GM21528 (cell line): ENCODE results near the gene ZNF710.
A peak's percentile ranks its signal among the peaks of the same experiment; 100 is the strongest.

Experiments
- ATAC-seq: cut with Tn5 transposase; IDR thresholded peaks from one replicate; pipeline ENCODE4 v1.9.1; 2021; ENCODE audit warnings: mild to moderate bottlenecking, moderate library complexity; ENCODE audit not compliant: unreplicated experiment, low FRiP score

Gene ZNF710

GRCh38 chr15:90075420-90076289 lies 74.5 kb downstream of the ZNF710 start:
- ATAC-seq, result no peak

DNA sequence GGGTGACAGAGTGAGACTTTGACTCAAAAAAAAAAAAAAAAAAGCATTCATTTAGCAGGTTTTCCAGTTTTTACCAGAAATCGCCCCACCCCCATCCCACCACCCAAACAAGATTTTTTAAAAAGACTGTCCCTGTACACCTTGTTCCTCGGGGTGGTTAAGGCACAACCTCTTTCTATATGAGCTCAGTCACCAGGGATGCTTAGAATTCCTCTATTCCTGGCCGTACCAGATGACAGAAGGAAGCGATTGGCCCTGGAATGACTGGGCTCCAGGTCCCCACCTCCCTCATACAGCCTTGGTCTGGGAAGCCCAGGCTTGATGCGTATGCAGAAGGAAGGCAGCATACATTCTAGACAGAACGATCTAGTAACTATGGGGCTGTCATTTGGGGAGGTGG lies 75.6 kb downstream of the ZNF710 start:
- no peak for ATAC-seq

GRCh38 chr15:90078965-90079364 lies 77.8 kb downstream of the ZNF710 start:
- no peak for ATAC-seq

- no peak for ATAC-seq
Observed at GRCh38 chr15:90079619-90080457, 78.7 kb downstream of the ZNF710 start.

- ATAC-seq, result no peak
Observed at GRCh38 chr15:90080458-90080755, 79.3 kb downstream of the ZNF710 start.

DNA sequence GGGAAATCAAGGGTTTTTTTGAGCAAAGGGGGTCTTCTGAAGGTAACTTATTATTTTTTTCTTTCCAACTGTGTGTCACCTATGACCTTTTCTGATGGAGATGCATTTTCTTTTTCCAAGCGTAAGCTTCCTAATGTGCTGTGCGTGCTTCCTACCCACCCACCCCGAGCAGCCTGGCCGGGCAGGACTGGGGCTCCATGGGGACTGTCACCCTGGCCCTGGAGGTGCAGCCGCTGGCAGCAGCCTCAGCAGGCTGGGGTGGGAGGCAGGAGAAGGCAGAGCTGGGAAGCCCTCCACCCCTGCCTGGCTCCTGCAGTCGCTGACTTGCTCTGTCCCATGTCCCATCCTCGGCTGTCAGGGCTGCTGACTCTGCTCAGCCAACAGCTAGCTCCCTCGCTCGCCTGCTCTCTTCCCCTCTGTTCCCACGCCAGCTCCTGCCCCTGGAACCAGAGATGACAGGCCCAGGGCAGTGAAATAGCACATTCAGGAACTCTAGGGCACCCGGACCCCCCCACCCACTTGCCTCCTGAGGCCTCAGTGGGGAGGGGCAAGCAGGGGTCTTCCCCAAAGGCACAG lies 79.8 kb downstream of the ZNF710 start:
- ATAC-seq, result no peak

GRCh38 chr15:90082140-90082715 lies 81.1 kb downstream of the ZNF710 start:
- no peak for ATAC-seq

DNA sequence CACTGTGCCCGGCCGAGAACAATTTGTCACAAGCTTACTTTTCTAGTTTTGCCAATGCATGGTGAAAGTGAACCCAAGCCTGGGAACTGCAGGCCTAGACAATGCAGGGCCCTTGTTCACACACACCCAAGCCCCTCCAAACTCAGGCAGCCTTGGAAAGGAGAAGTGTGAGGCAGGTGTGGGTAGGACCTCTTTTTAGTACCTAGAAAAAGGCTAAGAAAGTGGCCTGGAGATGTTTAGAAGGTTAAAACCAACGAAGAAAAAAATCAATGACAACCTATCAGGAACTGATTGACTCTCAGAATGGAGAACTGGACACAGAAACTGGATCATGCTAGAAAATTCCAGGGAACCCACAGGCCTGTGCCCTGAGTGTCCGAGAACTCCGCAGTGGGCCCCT lies 82.3 kb downstream of the ZNF710 start:
- no peak for ATAC-seq

DNA sequence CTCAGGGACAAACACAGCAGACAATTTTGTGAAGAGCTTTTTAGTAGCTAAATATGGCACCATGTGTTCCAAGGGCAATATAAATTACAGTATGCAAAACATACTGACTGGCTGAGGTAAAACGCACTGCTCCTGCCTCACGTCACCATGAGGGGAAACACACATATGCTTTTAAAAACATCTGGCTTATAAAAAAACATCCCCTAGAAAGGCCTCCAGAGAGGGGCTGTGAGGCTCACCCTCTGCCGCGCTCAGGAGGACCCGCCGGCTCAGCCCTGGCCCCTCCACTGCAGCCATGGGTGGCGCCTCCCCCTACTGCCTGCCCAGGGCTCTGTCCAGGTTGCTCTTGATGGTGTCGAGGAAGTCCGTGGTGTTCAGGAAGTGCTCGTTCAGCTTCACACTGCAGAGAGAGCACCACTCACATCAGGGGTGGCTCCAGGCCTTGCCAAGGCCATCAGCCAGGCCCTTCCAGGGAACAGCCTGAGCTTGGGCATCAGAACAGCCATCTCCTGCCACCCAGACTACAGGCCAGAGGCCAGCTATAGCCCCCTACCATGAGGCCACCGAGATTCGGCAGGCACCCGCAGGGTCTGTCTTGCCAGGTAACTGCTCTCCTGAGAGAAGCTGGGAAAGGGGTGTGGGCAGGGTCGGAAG lies 83.0 kb downstream of the ZNF710 start:
- no peak for ATAC-seq

DNA sequence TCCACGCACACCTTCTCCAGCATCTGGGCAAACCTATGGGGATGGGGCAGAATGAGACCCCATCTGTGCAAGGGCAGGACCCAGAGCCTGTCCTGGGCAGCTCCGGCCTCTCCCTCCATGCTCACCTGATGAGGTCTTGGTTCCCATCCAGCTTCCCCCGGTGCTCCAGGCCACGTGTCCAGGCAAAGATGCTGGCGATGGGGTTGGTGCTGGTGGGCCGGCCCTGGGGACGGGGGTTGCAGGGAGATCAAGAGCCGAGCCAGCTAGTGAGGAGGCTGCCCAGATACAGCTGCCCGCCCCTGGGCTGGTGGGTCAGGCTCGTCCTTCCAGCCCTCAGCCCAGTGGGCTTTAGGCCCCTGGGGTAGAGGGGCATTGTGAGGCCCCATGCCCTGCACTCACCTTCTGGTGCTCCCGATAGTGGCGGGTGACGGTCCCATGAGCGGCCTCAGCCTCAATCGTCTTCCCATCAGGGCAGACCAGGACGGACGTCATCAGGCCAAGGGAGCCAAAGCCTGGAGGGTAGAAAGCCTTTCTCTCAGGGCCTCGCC lies 83.8 kb downstream of the ZNF710 start:
- ATAC-seq, result no peak

DNA sequence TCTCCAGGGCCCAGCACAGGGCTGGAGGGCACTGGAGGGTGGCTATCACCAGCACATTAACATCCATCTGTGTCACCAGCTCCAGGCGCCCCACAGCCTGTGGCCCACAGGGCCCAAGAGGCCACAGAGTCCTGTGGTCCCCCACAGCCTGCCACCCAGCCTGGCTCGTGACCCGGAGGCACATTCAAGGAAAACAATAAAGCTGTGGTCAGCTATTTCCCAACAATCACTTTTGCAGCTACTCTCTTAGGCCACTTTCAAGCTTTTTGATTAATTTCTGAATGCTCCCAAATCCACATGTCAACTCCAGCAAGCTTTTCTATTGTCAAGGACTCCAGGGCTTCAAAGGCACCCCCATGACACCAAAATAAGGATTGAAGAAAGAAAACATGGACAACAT lies 84.4 kb downstream of the ZNF710 start:
- ATAC-seq, result no peak

DNA sequence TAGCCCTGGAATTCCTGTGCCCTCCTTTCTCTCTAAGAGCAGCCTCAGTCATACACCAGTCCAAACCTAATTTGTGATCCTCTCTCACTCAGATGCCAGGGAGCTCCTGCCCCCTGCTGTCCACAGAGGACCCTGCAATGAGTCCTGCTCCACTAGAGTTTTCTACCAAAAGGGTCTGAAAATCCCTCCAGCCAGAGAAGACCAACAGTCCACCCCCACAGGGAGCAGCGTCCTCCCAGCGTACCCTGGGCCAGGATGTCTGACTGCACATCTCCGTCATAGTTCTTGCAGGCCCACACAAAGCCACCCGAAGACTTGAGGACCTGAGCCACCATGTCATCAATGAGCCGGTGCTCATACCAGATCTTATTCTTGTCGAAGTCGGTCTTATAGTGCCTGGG lies 85.7 kb downstream of the ZNF710 start:
- ATAC-seq, result no peak

GRCh38 chr15:90087454-90088154 lies 86.5 kb downstream of the ZNF710 start:
- no peak for ATAC-seq

GRCh38 chr15:90090226-90090848 lies 89.2 kb downstream of the ZNF710 start:
- ATAC-seq, result no peak

DNA sequence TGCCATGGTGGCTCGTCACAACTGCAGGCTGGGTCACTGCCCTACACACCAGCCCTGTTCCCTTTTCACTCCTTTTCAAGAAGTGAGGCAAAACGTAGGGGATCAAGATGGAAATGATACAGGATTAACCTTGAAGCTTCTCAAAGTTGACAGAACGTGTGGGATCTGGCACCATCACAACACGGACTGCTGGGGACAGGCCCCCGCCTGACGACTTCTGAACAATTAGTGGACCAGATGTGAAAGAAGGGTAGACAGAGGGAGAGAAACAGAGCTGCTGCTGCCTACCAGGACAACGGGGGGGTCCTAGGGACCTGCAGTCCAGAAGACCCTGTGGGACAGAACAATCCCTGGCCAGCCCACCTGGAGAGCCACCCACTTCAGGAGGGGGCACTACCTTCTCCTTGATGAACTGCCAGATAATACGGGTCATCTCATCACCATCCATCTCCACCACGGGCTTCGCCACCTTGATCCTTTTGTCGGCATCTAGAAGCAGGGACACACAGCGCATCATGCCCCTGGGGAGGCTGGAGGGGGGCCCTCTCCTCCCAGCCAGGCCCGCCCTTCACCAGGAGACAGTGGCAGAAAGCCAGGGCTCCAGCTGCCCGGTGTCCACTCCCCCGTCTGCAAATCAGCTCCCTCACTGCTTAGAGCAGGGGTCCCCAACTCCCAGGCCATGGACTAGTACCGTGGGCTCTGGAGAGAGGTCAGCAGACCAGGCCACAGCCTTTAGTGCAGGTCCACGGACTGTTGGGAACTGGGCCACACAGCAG lies 90.2 kb downstream of the ZNF710 start:
- ATAC-seq, result no peak

DNA sequence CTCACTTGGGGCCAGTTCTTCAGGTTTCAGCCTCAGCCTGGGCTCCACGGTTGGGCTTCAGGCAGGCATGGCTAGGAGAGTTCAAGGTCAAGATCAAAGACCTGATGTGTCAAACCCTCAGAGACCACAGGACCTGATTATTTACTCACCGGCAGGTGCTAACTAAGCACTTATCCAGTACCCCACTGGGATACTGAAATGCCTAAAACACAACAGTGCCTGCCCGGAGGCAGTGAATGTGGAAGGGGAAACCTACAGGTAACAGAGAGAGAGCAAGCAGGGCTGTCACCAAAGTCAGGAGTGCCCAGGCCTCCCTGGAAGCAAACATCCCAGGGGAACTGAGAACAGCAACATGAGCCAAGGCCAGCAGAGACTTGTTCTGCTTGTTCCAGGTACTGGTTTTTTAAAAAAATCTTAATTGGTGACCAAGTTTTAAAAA lies 94.4 kb downstream of the ZNF710 start:
- no peak for ATAC-seq

DNA sequence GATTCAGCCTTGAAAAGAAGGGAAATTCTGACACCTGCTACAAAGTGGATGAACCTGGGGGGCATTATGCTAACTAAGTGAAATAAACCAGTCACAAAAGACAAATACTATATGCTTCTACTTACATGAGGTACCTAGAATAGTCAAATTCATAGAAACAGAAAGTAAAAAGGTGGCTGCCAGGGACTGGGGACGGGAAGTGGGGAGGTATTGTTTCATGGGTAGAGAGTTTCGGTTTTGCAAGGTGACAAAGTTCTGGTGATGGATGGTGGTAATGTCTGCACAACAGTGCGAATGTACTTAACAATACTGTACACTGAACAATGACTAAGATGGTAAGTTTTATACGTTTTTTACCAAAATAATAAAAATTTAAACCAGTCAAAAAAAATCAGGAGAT lies 96.4 kb downstream of the ZNF710 start:
- ATAC-seq, result peak; percentile 55

DNA sequence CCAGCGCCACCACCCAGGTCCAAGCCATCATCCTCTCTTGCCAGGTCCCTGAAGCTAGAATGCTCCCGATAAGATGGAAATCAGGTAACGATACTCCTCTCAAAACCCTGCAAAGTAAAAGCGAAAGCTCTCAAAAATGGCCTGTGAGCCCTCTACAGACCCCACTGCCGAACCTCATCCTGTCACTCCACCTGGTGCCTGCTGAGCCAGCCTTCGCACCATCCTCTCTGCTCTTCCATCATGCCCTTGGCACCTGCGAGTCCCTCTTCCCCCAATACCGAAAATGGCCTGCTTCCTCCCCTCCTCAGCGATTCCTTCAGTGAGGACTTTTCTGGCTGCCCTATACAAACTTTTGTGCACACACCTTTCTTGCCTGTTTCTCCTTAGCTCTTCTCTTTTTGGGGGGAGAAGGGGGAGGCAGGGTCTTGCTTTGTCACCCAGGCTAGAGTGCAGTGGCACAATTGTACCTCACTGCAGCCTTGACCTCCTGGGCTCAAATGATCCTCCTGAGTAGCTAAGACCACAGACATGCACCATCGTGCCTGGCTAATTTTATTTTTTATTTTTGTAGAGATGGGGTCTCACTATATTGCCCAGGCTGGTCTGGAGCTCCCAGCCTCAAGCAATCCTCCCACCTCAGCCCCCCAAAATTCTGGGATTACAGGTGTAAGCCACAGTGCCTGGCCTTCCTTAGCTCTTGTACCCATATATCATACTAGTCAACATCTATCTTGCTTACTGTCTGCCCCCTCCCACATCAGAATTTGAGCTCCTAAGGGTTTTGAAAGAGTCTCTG lies 98.1 kb downstream of the ZNF710 start:
- no peak for ATAC-seq
